NB4 (cell line): Measurements from ENCODE around the gene ASXL2.

Experiments
- DNase-seq: peaks from one replicate; pipeline ENCODE4 v3.0.0; 2010; ENCODE audit warnings: low read depth
- H3K4me3 ChIP-seq: one replicate; pipeline ENCODE4 v1.5.1; 2011; ENCODE audit warnings: mild to moderate bottlenecking, low read depth, low read length, moderate library complexity
- MAX ChIP-seq: IDR thresholded peaks from 2 replicates; pipeline ENCODE4 v1.6.1; 2011; ENCODE audit warnings: low read depth, low read length
- MYC ChIP-seq: IDR thresholded peaks from 2 replicates; pipeline ENCODE4 v1.6.1; 2011; ENCODE audit warnings: low read depth, low read length
- POLR2A ChIP-seq: IDR thresholded peaks from 2 replicates; pipeline ENCODE4 v1.6.1; 2011; ENCODE audit warnings: mild to moderate bottlenecking; ENCODE audit not compliant: insufficient read length; ENCODE audit errors: extremely low read depth
- TF ChIP-seq, protein P1 (sequence below): IDR thresholded peaks from one replicate; pipeline ENCODE4 v1.5.1; 2012; ENCODE audit warnings: low read depth, low read length

ASXL2 gene

DNA sequence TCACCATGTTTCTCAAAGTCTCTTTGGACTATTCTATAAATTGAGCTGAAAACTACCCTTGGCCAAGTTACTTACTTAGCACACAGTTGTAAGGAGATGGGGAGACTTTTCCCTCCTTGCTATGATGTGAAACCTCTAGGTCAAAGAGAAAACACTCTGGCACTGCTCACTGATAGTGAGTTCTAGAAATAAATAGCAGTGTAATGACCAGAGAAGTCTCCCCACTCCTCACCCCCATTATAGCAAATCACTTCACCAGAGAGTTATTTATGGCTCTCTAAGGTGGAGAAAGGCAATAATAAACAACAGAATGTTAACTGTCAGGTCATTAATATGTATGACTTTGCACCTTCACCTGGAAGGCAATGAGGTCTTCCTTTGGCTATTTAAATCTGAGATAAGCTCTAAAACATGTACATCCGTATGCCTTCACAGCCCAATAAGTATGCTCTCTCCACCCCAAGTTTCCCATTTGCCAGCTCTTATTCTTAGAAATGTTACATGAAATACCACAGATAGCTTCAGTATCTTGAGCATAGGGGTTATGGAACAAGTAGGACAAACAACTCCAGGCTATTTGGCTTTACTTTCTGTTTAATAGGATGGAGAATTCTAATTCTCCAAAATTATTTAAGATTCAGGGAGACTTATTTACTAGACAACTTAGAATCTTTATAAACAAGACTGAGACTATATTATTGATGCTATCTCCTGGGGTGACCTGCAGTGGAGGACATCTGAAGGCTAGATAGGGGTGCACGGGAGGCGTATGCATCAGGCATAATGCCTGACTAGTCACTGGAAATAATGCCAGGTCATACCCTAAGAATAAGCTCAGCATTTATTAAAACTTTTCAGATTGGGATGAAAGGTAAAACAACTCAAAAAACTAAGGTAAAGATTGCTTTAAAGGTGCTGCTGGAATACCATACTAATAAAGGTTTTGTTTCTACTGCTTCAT lies 139.6 kb downstream of the ASXL2 start:
- DNase-seq, result no peak
- TF ChIP-seq MAX (no peak), POLR2A (no peak), MYC (no peak)
- TF ChIP-seq, protein P1, sequence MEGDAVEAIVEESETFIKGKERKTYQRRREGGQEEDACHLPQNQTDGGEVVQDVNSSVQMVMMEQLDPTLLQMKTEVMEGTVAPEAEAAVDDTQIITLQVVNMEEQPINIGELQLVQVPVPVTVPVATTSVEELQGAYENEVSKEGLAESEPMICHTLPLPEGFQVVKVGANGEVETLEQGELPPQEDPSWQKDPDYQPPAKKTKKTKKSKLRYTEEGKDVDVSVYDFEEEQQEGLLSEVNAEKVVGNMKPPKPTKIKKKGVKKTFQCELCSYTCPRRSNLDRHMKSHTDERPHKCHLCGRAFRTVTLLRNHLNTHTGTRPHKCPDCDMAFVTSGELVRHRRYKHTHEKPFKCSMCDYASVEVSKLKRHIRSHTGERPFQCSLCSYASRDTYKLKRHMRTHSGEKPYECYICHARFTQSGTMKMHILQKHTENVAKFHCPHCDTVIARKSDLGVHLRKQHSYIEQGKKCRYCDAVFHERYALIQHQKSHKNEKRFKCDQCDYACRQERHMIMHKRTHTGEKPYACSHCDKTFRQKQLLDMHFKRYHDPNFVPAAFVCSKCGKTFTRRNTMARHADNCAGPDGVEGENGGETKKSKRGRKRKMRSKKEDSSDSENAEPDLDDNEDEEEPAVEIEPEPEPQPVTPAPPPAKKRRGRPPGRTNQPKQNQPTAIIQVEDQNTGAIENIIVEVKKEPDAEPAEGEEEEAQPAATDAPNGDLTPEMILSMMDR, result no peak
- H3K4me3 ChIP-seq, result no peak overlapping the region

DNA sequence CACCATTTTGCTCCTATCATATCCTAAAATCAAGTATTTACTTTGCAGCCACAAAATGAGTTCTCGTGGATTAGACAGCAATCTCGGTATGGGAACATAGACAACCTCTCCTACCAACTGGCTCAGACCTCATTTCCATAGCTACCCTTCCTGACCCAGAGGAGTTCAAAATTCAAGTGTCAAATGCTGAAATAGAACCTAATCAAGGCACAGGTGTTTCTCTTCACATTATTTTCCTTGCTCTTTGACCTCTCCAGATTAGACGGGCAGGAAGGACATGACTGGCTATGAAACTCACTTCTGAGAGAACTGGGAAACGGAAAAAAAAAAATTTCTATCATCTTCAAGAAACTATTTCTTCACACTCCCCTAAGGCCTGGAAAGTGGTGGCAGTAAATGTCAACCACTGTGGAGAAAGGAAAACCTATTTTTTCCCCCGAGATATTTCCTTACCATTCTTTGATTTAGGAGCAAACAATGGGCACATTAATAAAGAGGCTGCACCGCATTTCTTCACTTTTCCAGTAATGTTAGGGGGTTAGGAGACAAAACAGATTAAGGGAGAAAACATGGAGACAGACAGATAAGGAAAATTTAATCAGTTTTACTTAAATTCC lies 141.3 kb downstream of the ASXL2 start:
- no peak for DNase-seq
- TF ChIP-seq, protein P1, result no peak
- no peak for TF ChIP-seq MYC
- no peak for TF ChIP-seq POLR2A
- no peak for TF ChIP-seq MAX
- H3K4me3 ChIP-seq, result no peak overlapping the region

GRCh38 chr2:25735835-25736234 lies 142.5 kb downstream of the ASXL2 start:
- no peak for DNase-seq
- TF ChIP-seq, protein P1, result no peak
- TF ChIP-seq MAX (no peak), POLR2A (no peak), MYC (no peak)
- no peak overlapping the region for H3K4me3 ChIP-seq

- no peak overlapping the region for H3K4me3 ChIP-seq
- no peak for DNase-seq
- TF ChIP-seq MYC (no peak), POLR2A (no peak), MAX (no peak)
- TF ChIP-seq, protein P1, result no peak
Measured at GRCh38 chr2:25728559-25728958, 149.7 kb downstream of the ASXL2 start.

DNA sequence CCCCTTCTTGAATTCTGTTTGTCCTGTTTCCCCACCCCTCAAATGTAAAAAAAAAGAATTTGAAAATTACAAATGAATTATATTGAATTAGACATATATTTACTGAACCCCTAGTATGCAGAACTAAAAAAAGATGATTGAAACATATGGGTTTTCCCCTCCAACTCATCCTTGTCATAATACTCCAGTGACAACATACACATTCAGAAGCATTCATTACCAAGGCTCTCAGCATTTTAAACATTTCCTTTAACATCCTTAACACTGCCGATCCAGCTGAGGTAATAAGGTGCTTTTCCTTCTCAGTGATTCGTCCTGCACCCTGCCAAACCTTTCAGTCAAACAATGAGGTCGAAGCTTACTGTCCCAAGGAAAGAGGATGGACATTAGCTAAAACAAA lies 151.8 kb downstream of the ASXL2 start:
- TF ChIP-seq, protein P1, result no peak
- no peak for TF ChIP-seq MYC
- no peak overlapping the region for H3K4me3 ChIP-seq
- no peak for DNase-seq
